Measurements from ENCODE around the gene PDYN.
"Not testable (repeated sequence)": the region's sequence is repeated elsewhere in the genome, so short reads cannot be mapped to it uniquely, and the experiment has no call there.

The PDYN gene

GRCh38 chr20:1993986-1994385, at the start of gene PDYN:
Gene PDYN (minus strand): TSS chr20:1994058. CDS start chr20:1983084, 10,974 bp downstream.
- DNase-seq: no peak

GRCh38 chr20:2042400-2042799, 48.5 kb upstream of the PDYN start:
- no peak for DNase-seq

GRCh38 chr20:2038161-2038560, 44.3 kb upstream of the PDYN start:
- DNase-seq: no peak

GRCh38 chr20:2037296-2037914, 43.5 kb upstream of the PDYN start:
- no peak for DNase-seq

- not testable (repeated sequence) for DNase-seq
These were observed 42.5 kb upstream of the PDYN start for GRCh38 chr20:2036357-2036756.

- no peak for DNase-seq
These were observed 38.3 kb upstream of the PDYN start for GRCh38 chr20:2032168-2032567.

GRCh38 chr20:2026514-2026913, 32.7 kb upstream of the PDYN start:
- no peak for DNase-seq

GRCh38 chr20:2026004-2026403, 32.1 kb upstream of the PDYN start:
- DNase-seq: no peak

- no peak for DNase-seq
These were observed 29.3 kb upstream of the PDYN start for GRCh38 chr20:2023151-2023550.

GRCh38 chr20:2022163-2022562, 28.3 kb upstream of the PDYN start:
- no peak for DNase-seq

- DNase-seq: no peak
These were observed 16.7 kb upstream of the PDYN start for GRCh38 chr20:2010533-2010932.

GRCh38 chr20:2006452-2007361, 12.8 kb upstream of the PDYN start:
- DNase-seq: peak; percentile 15 to 49

GRCh38 chr20:2005831-2006426, 12.1 kb upstream of the PDYN start:
- peak; percentile 63 for DNase-seq

GRCh38 chr20:2005359-2005758, 11.5 kb upstream of the PDYN start:
- peak in 1 of 2 donors; percentile 6 for DNase-seq

GRCh38 chr20:2004171-2004570, 10.3 kb upstream of the PDYN start:
- no peak for DNase-seq

GRCh38 chr20:2002365-2002764, 8.5 kb upstream of the PDYN start:
- no peak for DNase-seq

- DNase-seq: no peak
These were observed 7.3 kb upstream of the PDYN start for GRCh38 chr20:2001119-2001518.

GRCh38 chr20:2000285-2000684, 6.4 kb upstream of the PDYN start:
- DNase-seq: no peak

GRCh38 chr20:1998715-1999114, 4.9 kb upstream of the PDYN start:
- DNase-seq: no peak

- DNase-seq: no peak
These were observed 4.3 kb upstream of the PDYN start for GRCh38 chr20:1998193-1998520.

GRCh38 chr20:1997483-1998192, 3.8 kb upstream of the PDYN start:
- no peak for DNase-seq

- DNase-seq: no peak
These were observed 1.9 kb upstream of the PDYN start for GRCh38 chr20:1995531-1996310.

GRCh38 chr20:1994627-1995026, 769 bp upstream of the PDYN start:
- no peak for DNase-seq

All from stimulated activated CD4-positive, alpha-beta T cell treated with anti-CD3 and anti-CD28 coated beads, Interleukin-2, amount 100 ng/mL, for 48 hours (primary cell).